Nucleus accumbens (tissue), 56 donors: ENCODE data around the gene NUP107.
A peak's percentile ranks its signal among the peaks of the same experiment; 100 is the strongest.

ENCODE experiments used
- DNase-seq, 56 donors: peaks; one replicate each; lab custom pipeline; 2025; lab: John Stamatoyannopoulos, UW

Gene NUP107

DNA sequence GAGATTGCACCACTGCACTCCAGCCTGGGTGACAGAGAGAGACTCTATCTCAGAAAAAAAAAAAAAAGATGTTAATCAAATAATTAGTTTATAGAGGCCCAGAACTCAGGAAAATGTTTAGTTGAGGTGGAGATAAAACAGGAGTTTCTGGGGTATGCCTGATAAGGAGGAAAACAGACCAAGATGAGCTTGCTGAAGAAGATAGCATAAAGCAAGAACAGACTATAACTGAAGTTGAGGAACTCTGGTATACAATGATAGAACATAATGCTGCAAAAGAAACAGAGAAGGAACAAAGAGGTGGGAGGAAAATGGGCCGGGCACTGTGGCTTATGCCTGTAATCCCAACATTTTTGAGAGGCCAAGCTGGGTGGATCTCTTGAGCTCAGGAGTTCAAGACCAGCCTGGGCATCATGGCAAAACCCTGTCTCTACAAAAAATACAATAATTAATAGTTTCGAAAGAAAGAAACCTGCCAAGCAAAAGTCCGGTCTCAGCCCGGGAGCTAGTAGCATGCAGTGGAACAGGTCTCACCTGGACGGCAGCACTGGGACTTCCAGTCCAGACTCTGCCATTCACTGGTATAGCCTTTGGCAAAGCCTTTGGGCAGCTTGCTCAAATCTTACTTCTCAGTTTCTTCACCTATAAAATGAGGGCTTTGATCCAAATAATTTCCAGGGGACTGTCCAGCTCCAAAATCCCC, 84.6 kb downstream of the NUP107 start:
- DNase-seq: no peak

DNA sequence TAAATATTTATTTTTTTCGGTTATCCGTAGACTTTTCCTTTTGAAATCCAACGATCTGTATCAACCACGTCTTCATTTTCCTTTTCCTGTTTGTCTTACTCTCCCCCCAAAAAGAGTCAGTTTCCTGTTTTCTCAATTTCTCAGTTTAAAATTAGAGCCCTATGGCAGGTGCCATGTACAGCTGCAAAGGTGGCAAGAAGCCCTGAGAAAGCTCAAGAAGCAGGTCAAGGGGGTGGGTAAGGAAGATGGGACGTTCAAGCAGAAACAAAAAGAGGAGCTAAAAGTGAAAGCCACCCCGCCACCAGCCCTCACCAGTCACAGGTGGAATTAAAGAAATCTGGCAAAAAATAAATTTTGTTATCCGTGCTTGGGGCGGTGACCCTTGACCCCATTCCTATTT, 85.9 kb downstream of the NUP107 start:
- DNase-seq: no peak

GRCh38 chr12:68773582-68773981, 86.8 kb downstream of the NUP107 start:
- no peak for DNase-seq

DNA sequence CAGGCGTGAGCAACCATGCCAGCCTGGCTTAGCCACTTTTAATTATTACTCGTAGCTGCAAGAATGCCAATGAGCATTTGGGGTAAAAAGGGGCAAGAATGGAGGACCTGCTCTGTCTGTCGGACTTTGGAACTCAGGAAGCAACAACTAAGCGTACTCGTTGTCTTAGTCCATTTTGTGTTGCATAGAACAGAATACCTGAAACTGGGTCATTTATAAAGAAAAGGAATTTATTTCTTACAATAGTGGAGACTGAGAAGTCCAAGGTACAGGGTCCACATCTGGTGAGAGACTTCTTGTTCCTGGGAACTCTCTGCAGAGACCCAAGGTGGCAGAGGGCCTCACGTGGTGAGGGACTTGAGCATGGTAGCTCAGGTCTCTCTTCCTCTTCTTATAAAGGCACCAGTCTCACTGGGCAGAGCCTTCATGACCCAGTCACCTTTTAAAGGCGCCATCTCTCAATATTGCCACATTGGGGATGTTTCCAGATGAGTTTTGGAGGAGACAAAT, 88.4 kb downstream of the NUP107 start:
- no peak for DNase-seq

DNA sequence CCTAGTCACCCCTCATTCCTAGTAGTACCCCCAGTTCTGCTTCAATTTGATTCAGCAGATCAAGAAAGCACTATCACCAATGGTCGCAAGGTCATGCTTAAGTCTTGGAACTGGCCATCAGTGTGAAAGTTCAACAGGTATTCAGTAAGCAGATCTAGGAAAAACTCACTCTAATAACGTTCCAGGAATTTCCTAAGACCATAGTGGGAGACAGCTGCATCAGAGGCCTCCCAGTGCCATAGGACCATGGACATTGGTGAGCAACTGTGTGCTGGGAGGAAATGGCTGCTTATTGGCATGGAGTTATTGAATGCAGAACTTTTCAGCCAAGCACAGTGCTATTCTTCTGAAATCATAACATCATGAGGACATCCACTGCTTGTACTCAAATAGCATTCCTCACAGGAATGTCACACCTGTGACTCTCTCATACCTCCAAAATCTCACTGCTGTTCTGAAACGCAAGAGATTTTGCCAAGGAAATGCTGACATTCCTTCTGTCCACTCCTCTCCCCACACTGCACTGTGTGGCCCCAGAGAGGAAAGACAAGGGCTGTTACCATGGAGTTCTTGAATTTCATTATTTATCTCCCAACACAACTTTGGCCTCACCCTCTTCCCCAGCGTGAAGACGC, 90.3 kb downstream of the NUP107 start:
- DNase-seq: no peak

DNA sequence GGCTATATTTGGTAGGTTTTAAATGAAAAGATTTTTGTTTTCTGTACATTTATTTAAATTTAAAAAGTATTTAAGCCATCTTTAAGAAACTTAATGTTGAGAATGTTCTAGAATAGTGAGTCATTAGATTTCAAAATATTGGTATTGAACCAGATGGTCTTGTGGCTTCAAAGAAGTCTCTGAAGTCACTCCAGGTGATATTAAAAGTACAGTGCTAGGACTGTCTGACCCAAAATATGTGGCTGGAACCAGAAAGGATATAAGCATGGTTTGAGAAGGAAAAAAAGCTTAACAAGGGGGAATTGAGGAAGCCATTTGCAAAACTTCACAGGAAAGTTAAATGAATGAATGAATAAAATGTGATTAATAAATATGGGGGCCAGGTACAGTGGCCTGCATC, 92.5 kb downstream of the NUP107 start:
- no peak for DNase-seq

- peak in 1 of 56 donors; percentile 6 for DNase-seq
These were observed 94.0 kb downstream of the NUP107 start for GRCh38 chr12:68780731-68781130.

- DNase-seq: no peak
These were observed 95.0 kb downstream of the NUP107 start for GRCh38 chr12:68781728-68782127.

- no peak for DNase-seq
These were observed 97.2 kb downstream of the NUP107 start for GRCh38 chr12:68784015-68784414.

DNA sequence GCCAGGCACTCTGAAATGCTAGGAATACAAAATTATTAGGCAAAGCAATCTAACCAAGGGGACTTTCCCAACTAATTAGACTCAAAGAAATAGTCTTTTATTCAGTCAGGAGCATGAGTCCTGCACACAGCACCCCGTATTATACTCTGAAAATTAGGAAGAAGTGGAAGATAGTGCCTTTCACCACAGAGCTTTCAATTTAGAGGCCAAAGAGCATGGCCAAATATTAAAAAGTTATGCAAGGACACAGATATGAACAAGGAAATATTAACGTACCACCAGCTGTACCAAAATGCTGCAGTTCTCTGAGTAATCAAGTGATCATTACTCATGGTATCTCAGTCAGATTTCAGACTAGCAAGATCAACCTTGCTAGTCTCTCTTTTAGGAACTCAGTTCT, 98.6 kb downstream of the NUP107 start:
- DNase-seq: no peak

DNA sequence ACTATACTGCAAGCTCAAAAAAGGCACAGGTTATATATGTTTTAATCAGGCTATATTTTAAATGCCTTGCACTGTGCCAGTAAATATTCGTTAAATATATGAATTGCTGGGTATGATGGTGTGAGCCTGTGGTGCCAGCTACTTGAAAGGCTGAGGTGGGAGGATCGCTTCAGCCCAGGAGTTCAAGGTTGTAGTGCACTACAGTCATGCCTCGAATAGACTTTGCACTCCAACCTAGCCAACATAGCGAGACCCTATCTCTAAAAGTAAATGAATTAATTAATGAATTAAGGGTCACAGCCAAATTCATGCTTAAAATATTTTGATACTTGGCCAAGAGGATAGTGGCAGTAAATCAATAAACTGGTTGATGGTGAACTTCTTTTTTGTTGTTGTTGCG, 99.0 kb downstream of the NUP107 start:
- DNase-seq: no peak

DNA sequence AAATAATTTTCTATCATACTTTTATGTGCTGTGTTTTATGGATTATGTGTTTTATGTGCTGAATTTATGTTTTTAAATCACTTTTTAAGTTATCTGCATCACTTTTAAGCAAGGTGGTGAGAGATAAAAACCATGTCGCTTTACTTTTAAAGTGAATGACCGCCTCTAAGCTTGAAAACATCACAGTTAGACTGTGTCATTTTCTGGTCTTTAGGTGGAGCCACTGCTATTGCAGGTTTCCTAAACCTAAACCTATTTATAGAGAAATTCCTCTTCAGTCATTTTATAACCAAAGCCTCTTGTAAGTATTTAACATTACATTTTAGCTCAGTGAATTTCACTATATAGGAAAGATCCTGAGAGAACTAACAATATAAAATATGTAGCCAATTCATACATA, 100.2 kb downstream of the NUP107 start:
- no peak for DNase-seq

- DNase-seq: no peak
These were observed 101.9 kb downstream of the NUP107 start for GRCh38 chr12:68788554-68789143.

GRCh38 chr12:68789144-68789878, 102.5 kb downstream of the NUP107 start:
- no peak for DNase-seq

DNA sequence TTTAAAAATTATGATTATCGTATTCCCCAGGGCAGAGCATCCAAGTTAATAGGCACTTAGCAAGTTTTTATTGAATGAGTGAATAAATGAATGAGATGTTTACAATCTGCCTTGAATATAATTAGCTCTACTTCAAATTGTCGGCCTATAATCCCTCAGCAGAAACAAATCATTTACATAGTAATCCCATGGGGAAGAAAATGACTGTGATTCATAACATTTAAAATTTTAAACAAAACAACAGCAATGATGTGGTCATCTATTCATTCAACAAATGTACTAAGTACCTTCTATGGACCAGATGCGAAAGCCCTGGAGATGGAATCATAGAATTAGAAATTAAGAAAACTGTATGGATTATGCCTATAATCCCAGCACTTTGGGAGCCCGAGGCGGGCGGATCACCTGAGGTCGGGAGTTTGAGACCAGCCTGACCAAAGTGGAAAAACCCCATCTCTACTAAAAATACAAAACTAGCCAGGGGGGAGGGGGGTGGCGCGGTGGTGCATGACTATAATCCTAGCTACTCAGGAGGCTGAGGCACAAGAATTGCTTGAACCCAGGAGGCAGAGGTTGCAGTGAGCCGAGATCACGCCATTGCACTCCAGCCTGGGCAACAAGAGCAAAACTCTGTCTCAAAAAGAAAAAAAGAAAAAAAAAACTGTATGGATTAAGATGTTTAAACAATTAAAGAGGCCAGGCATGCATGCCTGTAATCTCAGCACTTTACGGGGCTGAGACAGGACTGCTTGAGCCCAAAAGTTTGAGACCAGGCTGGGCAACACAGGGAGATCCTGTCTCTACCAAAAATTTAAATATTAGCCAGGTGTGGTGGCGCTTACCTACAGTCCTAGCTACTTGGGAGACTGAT, 103.5 kb downstream of the NUP107 start:
- no peak for DNase-seq

DNA sequence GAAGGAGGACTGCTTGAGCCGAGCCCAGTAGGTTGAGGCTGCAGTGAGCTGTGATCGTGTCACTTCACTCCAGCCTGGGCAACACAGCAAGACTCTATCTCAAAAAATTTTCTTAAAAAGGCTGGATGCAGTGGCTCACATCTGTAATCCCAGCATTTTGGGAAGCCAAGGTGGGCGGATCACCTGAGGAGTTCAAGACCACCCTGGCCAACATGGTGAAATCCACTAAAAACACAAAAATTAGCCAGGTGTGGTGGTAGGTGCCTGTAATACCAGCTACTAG, 104.1 kb downstream of the NUP107 start:
- no peak for DNase-seq

GRCh38 chr12:68791897-68792481, 105.2 kb downstream of the NUP107 start:
- DNase-seq: no peak

- DNase-seq: no peak
These were observed 106.2 kb downstream of the NUP107 start for GRCh38 chr12:68792952-68793351.

GRCh38 chr12:68793436-68793835, 106.7 kb downstream of the NUP107 start:
- DNase-seq: no peak
